Measurements from ENCODE around the gene UGT3A2.

Gene UGT3A2

GRCh38 chr5:36007366-36007765 is 59.3 kb downstream of the UGT3A2 start:
- DNase-seq (ENCODE audit: low spot score), result no peak

DNA sequence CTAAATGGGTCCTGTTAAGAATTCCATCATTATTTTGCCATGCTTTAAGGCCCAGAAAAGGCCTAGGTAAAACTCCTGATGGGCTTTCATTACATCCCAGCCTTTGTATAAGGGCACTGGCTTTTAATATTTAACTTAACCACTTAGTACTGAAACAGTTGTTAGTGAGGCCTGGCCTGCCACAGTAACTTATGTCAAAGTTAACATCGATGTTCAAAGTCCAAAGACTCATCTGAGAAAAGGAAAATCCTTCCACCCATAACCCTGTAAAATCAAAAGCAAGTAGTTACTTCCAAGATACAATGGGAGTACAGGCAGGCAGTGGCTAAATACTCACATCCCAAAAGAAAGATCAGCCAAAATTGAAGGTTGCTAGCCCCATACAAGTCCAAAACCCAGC is 60.5 kb downstream of the UGT3A2 start:
- no peak for DNase-seq (ENCODE audit: low spot score)

DNA sequence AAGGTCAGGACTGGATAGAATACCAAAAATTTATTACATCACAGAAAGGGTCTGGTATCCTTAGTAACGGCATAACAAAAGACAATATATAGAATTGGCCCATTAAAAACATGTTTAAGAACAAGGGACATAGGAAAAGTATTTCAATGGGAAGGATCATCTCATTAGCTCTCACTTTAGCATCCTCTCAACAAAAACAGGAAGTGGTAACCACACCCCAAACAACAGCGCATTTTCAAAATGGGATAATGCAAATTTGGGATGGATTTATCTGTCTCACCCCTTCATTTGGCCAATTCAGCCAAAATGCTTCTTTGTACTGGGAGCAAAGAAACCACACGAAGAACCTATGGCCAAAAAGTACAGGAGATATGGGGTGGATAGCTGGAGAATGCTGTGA is 65.7 kb downstream of the UGT3A2 start:
- no peak for DNase-seq (ENCODE audit: low spot score)

DNA sequence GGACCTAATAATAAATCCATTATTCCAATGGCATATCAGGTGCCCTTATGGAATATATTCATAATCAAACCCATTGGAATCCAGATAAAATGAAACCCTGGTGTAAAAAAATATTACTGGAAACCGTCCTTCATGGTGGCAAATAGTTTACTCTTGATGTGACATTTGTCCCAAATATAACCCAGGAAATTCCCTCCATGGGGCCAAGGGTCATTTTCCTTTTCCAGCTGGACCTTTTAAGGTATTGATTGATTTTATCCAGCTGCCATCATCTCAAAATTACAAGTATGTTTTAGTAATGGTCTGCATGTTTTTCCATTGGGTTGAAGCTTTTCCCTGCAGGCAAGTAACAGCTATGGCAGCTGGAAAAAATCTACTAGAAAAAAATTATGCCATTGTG is 67.1 kb downstream of the UGT3A2 start:
- DNase-seq (ENCODE audit: low spot score), result no peak

- DNase-seq (ENCODE audit: low spot score), result no peak
Observed at GRCh38 chr5:35996076-35996475, 70.6 kb downstream of the UGT3A2 start.

DNA sequence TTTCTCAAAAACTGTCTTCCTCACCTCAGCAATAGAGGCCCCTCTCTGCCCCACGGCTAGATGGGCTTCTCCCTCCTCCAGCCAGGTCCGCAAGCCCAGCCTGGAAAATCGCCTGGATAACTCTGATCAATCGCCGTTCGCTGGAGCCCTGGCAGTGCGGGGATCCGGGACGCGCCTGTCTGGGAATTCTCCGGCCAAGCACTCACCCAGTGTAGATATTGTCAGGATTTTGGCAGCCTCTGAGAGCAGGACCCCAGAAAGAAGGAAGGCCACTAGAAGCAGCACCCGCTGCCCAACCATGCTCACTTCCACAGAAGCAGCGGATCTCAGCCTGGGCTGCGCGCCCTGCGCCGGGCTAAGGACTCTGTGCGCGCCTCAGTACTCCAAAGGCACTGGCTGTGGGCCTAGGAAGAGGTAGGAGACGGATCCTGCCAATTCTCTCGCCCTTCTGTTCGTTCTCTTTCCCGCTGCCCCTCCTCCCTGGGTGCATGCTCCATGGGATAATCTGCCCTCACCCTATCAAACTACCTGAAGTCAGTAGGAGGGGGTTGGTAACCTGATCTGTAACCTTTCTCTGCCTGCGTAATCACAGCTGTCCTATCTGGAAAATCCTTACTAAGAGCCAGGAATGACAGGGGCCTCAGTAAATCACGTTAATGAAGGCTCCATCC is 75.6 kb downstream of the UGT3A2 start, which contains the start of gene UGT3A1:
UGT3A1 (minus strand) TSS at position 450 of the 671 bp plus-strand sequence; CDS start at position 300, 150 bp downstream.
- no peak for DNase-seq (ENCODE audit: low spot score)

DNA sequence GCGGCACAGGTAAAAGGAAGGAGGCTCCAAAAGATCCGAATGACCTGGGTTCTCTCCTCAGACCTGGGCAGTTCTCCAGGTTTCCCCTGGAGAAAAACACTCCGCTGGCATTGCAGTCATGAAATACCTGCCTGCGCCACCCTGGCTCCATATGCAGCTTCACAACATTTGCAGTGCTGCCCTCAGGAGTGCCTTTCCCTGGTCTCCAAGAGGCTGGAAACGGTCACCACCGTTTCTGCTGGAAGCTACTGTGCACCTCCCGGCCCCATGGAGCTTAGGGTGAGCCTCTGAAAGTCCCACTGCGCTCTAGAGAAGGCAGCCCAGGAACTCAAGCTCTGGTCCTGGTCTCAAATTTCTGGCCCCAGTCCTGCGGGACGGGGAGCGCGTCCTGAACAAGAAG is 76.2 kb downstream of the UGT3A2 start:
- DNase-seq (ENCODE audit: low spot score), result no peak

DNA sequence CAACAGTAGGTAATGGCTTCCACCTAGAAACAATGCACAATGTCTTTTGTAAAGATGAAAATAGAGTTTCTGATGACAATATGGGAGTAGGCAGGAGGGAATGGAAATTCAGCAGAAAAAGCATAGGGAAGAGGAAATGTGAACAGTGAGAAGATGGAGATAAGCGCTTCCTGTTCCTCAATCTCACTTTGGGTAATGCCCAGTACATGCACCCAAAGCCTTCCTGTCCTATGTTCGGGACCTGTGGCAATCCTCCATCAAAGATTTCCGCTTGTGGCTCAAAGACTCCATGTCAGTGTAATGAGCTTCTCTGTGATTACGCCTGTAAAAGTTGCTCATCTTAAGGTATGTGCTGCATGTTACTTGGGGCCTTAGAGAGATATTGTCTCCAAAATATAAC is 78.2 kb downstream of the UGT3A2 start:
- no peak for DNase-seq (ENCODE audit: low spot score)

- DNase-seq (ENCODE audit: low spot score), result no peak
Observed at GRCh38 chr5:35987776-35988175, 78.9 kb downstream of the UGT3A2 start.
